ENCODE data around the gene PCP4. TPM values are rescaled to one million over a fixed set of nuclear protein-coding genes. Genes with fewer than 3 reads are reported as not detected.

Gene PCP4
- total RNA-seq, 1 donor from 2014 or later: 49.3 TPM

DNA sequence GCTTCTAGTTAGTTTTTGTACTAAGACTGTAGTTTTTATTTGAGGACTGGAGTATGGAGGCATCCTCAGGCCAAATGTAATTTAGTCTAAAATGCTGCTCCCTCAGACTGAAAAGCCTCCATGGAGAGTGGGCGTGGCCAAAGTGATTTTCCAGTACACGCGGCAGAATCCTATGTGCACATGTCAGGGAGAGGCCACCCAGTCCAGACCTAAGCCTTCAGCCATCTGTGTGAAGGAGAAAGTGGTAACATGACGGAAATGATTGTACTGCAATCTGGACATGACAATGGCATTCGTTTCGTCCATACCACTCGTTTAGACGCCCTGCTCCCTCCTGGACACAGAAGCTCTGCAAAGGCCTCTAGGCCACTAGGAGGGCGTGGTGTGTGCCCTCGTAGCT, 56.2 kb downstream of the PCP4 start:
- DNase-seq (ENCODE audit: low spot score): no peak

DNA sequence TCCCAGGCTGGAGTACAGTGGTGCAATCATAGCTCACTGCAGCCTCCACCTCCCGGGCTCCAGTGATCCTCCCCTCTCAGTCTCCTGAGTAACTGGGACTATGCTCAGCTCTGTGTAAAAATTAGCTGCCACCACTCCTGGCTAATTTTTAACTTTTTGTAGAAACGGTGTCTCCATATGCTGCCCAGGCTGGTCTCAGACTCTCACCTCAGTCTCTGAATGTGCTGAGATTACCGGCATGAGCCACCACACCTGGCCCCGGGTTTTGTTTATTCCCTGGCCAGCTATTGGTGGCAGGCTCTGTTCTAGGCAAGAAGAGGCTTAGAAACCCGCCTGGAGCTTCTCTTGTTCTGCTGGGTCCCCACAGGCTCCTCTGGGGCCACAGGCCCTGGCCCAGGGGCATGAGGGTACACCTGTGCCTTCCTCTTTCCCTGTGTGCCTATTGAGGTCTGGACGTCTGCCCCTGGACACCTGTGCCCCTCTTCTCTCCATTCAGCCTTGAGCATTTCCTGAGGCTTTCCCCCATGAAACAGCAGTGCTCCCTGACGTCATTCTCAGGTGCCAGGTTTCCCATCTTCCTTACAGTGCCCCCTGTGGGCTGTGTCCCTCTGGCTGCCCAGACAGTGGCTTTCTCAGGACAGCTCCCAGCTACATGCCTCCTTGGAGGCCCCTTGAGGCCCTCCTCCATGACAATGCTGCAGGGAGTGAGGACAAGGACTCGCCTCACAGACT, 57.5 kb downstream of the PCP4 start:
- no peak for DNase-seq (ENCODE audit: low spot score)

DNA sequence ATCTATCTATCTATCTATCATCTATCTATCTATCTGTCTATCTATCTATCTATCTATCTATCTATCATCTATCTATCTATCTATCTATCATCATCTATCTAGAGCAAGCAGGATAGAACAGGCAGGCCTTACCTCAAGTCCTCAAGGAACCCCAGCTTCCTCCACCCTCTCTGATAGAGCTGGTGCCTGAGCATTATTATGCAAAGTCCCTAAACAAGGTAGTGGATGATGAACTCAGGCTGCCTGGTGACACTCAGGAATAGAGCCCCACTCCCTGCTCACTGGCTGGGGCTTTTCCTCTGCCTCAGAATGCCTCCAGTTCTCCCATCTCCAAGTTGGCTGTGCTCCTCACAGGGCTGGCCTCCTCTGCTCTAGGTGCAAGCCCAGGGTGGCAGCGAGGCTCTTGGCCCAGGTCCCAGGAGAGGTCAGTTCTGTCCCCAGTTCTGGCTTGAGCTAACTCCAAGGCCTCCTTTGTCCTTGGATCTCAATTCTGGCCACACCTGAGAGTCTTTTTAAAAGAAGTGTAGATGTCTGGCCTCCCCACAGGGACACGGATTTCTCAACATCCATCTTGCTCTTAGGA, 60.2 kb downstream of the PCP4 start:
- DNase-seq (ENCODE audit: low spot score): no peak

DNA sequence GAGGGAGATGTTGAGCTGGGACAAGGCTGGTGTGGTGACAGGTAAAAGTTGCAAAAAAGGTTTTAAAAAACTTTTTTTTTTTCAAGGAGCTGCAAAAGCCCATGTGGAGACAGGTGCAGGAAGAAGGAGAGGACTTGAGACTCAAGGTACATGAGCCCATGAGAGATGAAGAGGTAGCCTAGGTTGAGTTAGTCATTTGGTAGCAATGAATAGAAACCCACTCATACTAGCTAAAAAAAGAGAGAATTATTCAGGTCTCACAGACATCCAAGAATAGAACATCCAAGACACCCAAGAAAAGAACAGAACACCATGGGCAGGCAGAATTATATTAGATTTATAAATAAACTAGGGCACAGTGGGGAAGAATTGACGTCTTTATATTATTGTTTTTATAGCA, 65.1 kb downstream of the PCP4 start:
- DNase-seq (ENCODE audit: low spot score): no peak

DNA sequence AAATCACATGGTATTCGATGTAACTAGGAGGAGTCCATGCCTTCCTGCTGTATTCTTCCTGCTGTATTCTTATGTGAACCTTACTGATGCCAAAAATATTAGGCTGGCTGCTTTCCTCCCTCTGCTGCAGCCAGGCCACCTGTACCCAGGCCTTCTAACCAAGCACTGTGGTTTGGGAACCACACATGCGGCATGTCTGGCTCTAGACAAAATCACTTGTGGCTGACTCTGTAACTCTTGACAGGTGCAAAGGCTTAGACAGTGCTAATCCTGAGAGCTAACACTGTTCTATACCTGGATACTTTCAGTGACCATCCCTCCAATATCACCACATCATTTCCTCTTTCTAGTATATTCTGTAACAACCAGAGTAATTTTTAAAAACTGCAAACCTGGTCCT, 67.7 kb downstream of the PCP4 start:
- no peak for DNase-seq (ENCODE audit: low spot score)

DNA sequence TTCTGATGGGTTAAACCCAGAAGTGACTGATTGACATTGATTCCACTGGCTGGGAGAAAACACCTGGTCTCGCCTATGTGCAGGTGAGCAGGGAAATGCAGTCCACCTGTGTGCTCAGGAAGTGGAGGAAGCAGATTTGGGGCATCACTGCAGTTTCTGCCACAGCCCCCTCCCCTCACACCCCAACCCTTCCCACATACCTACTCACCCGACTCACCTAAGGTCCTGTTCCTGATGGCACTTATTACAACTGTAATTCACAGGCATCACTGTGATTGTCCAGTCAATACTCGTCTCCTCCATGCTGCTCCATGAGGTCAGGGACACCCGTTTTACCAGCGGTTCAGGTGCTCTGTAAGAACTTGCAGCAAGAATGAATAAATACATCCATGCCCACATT, 68.5 kb downstream of the PCP4 start:
- DNase-seq (ENCODE audit: low spot score): no peak

DNA sequence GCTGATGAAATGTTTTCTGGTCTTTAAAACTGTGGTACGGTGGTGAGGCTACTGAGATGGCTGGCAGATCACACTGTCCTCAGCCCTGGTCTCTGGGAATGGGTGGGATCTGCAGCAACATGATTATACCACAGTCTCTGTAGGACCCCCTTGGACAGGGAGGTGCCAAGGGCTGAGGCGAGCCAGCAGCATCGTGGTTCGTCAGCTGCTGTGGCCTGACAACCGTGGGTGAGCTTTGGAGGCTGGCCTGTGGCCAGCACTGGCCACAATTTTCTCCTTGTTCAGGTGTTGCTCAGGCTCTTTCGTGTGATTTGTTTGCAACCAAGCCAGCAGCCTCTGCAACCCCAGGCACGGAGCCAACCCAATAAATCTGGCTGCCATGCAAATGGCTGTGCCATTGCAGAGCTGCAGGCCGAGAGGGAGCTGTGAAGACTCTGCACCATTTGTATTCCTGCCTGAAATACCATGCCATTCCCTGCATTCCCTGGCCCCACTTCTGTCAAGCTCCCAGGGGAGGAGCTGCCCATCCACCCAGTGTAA, 70.9 kb downstream of the PCP4 start:
- peak; percentile 46 for DNase-seq (ENCODE audit: low spot score)

DNA sequence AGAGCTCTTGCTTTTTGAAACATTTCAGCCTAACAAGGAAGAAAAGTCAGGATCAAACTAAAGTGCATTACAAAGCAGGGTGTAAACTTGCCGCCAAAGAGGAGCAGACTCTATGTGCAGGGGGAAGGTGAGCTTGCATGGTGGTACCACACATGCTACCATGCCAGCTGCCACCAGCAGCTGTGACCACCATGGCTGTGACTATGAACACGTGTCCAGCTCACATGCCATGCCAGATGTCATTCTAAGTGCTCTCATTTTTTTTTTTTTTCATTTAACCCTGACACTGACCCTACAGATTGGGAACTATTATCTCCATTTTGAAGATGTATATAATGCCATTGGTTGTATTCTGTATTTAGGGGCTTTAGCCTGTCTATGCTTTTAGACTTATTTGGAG, 79.0 kb downstream of the PCP4 start:
- no peak for DNase-seq (ENCODE audit: low spot score)

DNA sequence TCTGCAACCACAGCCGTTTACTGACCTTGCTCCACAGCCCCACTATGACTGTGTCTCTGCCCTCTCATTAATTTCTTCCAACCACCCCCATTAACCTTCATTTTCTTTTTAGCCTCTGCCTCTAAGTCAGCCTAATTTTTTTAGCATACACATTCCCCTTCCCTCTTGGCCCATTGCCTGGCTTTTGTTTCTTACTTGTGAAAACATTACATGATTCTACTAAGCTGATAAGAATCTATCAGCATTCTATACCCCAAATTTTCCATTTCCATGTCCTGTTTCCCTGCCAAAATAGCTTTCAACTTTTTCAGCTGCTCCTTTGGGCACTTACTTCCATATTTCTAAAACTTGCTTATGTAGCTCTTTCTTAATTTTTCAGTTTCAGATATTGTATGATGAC, 79.8 kb downstream of the PCP4 start:
- DNase-seq (ENCODE audit: low spot score): no peak

DNA sequence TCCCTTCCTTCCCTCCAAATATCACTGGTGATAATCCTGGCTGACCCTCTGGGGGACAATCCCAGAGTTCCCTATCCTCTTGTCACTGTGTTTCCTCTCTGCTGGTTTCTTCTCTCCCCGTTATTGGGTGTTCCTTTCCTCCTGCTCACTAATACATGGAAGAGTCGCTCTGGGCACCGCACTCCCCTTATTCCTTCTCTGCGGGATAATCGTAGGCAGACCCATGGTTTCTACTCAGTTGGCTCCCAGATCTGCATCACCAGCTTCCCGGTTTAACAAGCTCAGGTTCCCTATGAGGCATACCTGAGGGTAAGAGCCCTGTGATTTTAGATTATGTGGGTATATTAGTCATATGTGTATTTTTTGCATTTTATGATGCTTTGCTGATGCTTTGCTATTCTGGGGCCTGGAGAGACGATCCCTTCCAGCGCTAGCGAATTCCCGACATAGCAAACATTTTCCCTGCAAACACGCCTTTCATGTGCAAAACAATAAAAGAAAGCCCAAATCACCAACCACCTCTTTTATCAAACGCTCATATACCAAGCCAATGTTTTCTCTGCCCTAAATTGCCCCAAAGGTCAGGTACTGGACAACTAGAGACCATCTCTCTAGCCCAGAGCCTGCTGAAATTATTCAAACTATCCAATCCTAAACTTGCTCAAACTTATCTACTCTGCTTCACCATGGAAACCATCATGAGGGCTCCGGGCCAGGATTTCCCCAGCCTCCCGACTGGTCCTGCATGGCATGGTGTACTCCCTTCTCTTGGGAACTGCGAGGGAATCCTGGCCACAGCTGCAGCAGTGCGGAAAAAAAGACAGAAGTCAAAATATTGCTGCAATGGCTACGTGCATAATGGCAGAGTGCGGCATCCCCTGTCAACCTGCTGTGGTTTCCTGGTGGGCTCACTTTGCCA, 84.2 kb downstream of the PCP4 start:
- DNase-seq (ENCODE audit: low spot score): no peak

DNA sequence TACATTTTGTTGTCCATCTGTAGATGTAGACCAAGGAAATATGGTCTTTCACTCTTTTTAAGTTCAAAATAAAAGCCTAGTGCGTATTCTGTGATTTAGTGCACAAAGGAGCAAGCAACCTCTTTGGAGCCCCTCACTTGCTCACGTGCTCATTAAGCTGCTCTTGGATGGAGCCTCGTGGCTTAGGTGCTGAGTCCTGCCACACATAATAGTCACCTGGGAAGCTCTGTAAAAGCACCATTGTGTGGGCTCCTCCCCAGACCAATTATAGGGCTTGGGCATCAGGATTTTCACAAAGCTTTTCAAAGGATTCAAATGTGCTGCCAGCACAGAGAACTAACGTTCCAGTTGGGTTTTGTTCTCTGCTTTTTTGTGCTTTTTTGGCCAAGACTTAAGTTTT, 85.0 kb downstream of the PCP4 start:
- DNase-seq (ENCODE audit: low spot score): no peak

DNA sequence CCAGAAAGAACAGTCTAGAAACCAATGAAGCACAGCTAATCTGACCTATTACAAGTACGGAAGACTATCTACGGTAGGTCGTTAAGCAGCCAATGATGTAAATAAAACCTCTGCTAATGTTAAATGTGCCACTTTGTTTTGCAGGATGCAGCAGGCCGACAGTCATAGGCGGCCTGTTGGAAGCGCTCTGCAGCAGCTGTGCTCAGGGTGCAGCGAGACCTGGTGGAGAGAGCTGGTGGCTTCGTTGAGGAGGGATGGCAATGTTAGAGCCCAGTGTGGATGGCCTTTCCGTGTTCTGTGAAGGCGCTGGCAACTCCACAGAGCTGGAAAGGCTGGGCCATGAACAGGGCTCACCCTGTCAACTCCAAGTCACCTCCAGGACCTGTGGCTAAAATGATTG, 87.3 kb downstream of the PCP4 start:
- DNase-seq (ENCODE audit: low spot score): no peak

DNA sequence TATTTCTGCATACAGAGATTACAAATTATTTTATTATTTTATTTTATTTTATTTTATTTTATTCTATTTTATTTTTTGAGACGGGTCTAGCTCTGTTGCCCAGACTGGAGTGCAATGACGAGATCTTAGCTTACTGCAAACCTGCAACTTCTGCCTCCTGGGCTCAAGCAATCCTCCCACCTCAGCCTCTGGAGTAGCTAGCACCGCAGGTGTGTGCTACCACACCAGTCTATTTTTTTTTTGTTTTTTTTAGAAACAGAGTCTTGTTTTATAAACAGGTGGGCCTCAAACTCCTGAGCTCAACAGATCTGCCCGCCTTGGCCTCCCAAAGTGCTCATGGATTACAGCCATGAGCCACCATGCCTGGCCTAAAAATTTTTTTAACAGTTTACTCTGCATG, 88.1 kb downstream of the PCP4 start:
- no peak for DNase-seq (ENCODE audit: low spot score)

DNA sequence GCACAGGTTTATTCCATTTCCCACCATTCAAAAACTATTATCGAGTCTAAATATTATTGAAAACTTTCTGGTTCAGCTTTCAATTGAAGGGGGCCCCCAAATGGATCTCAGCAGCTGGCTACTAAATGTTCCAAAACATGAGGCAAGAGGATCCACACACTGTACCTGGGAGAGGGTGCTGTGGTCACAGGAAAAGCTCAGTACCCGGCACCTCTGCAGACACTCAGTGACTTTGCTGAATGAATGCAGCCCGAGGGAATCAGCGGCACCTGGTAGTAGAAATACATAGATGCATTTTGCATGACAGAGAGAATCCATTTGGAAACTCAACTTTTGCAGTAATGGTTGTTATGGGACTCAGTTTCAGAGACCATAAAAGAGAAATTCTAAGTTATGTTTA, 89.3 kb downstream of the PCP4 start:
- DNase-seq (ENCODE audit: low spot score): no peak

DNA sequence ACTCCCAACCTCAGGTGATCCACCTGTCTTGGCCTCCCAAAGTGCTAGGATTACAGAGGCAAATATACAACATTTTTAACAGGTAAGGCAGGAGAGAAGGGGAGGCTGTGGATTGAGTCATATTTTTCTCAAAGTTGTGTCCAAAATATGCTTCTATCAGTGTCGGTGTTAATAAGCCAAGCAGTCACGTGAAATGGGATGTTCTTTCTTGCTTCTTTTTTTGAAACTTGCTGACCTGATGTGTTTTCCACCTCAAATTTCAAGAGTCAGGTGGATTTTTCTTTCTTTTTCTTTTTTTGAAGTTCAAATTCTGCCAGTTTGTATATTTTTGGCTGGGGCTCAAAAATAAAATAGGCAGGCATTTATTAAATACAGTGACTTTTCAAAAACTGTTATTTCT, 91.5 kb downstream of the PCP4 start:
- no peak for DNase-seq (ENCODE audit: low spot score)

DNA sequence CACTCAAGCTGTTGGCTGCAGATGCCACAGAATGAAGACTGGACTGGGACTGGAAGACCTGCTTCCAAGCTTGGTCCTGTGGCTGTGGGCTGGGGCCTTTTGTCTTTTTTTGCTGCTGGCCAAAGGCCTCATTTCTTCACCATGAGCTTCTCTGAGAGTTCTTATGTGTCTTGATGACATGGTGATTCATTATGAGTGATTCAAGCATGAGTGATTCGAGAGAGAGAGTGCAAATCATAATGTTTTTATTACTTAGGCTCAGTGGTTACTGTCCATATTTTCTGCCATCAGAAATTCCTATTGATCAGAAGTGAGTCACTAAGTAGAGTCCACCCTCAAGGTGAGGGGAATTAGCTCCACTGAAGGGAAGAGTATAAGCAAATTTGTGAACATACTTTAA, 94.0 kb downstream of the PCP4 start:
- no peak for DNase-seq (ENCODE audit: low spot score)

DNA sequence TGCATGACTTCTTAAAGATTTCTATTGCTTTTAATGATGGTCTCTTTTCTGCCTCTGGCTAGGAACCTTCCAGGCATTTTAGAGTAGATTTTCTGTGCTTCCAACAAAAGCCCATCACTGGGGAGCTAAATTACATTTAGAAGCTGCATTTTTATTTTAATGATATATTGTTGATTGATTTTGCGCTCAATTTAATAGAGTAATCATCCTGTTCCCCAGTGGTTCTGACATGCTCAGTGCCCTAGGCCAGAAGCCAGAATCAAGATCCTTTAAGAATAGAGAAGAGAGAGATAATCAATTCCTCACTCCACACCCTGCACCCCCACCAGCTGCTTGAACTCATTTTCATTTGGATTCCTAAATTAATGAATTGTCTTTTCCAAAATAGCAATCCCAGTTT, 97.8 kb downstream of the PCP4 start:
- no peak for DNase-seq (ENCODE audit: low spot score)

DNA sequence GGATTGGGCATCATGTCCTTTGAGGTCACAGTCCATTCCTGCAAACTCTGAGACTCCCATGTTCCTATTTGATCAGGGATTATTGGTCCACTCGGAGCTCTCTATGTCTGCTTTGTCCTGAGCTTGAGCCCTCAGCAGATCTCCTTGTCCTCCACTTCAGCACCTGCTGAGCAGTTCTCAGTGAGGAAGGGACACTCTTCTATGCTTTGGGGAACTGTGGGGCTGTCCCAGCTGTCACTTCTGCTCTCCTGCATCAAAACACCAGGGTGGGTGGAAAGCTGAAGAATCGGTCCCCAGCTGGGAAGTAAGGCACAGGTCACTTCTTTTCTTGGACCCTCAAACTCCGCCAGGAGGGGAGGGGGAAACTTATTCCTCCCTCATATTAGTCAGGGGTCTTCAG, 99.5 kb downstream of the PCP4 start:
- DNase-seq (ENCODE audit: low spot score): no peak

DNA sequence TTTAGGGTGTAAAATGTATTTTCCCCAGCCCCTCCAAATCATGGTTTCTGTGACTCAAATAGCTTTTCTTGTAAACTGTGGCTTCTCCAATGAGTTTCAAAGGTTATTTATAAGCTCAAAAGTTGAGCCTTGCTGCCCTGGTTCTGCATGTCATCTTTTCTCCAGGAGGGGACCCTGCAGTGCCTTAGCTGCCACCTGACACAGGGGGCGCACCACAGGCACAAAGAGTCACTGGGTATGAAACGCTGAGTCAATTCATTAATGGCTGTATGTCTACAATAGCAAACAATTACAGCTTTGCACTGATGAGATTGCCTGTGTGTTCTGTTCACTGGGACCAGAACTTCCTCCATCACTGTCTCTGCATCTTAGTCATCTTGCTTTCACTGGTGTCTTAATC, 100.8 kb downstream of the PCP4 start:
- no peak for DNase-seq (ENCODE audit: low spot score)

DNA sequence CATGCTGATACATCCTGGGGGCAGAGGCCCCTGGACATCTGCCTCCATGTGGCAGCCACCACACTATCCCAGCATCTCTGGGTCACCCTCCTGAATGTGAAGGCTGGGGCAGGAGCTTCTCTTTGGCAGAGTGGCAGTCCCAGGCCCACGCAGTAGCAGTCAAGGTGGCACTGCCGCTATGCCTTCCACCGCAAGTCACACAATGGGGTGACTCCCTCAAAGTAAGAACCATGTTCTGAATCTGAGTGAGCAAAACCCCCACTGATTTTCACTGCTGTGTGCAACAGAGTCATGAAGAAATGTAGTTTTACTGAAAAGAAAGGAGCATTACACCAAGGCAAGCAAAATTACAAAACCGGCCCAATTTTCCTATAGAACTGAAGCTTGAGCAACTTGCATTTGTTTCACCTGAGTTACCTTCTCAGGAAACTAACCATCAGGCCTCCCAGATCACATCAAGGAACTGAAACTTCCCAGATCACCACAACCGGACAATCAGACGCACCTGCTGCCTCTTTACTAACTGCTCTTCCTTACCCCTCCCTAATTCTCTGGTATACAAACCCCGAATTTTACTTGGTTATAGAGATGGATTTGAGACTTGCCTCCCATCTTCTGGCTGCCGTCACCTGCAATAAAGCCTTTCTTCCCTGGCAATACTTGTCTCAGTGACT, 102.6 kb downstream of the PCP4 start:
- DNase-seq (ENCODE audit: low spot score): no peak

DNA sequence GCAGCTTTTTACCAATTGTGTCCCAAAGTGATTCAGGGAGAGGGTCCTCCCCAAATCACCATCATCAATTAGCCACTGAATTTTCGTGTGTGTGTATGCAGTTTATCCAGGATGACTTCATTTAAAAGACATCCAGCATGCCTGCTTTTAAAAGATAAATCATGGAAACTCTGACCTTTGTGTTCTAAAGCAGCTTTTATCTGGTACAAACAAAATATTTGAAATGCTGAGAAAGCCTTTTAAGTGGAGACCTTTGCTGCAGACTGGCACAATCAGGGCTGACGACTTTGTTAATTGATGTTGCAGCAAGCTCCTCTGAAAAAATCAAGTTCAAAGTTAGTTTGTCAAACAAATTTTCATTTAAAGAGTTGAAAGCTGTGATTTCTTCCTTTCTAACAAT, 104.7 kb downstream of the PCP4 start:
- no peak for DNase-seq (ENCODE audit: low spot score)

DNA sequence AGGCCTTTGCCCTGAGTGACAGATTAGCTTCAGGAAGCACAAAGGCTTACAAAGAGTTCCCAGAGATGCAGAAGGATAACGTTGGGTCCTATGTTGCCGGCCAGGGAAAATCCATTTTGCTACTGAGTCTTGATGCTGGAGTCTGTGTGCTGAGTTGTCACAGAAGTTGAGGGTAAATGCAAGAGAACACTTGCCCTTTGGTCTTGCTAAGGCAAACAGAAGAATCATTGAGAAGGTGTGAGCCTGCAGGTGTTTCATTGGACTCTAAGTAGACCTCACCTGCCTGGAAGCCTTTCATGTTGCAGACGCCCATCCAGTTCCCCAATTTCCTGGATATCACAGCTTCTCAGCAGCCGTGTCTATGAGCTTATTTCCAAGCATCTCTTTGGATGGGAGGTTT, 105.2 kb downstream of the PCP4 start:
- no peak for DNase-seq (ENCODE audit: low spot score)

Data from ureter (tissue), 1 donor.